HG02798 (cell line): Measurements from ENCODE around the gene C2orf74.

Experiments used
- ATAC-seq: cut with Tn5 transposase; IDR thresholded peaks from one replicate; pipeline ENCODE4 v1.9.1; 2021; ENCODE audit warnings: mild to moderate bottlenecking; ENCODE audit not compliant: unreplicated experiment, poor library complexity

The C2orf74 gene

DNA sequence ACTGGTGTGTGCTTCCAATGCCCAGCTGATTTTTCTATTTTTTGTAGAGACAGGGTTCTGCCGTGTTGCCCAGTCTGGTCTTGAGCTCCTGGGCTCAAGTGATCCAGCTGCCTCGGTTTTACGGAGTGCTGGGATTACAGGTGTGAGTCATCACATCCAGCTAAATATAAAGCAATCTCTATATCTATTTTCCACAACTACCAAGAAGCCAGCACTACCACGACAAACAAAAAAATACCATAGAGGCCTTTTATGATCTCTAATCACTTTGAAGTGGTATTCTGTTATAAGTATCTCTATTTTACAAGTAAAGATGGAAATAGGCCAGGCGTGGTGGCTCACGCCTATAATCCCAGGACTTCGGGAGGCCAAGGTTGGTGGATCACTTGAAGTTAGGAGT, 34.7 kb downstream of the C2orf74 start:
- no peak for ATAC-seq

DNA sequence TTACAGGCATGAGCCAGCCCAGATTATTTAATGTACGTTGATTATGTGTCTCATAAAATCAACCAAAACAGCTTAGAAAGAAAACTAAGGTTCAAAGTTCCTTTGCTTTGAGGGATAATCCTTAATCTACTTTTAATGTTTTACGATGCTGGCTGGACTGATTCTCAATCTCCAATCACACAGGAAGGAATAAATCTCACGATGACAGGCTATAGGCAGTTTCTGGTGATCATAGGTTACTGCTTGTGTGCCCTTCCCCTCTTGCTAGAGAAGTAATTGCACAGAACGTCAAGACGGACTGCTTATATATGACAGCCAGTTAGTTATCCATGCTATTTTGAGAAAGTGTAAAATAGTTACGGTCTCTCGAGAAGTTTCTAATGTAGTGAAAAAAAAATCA, 43.1 kb downstream of the C2orf74 start:
- no peak for ATAC-seq

DNA sequence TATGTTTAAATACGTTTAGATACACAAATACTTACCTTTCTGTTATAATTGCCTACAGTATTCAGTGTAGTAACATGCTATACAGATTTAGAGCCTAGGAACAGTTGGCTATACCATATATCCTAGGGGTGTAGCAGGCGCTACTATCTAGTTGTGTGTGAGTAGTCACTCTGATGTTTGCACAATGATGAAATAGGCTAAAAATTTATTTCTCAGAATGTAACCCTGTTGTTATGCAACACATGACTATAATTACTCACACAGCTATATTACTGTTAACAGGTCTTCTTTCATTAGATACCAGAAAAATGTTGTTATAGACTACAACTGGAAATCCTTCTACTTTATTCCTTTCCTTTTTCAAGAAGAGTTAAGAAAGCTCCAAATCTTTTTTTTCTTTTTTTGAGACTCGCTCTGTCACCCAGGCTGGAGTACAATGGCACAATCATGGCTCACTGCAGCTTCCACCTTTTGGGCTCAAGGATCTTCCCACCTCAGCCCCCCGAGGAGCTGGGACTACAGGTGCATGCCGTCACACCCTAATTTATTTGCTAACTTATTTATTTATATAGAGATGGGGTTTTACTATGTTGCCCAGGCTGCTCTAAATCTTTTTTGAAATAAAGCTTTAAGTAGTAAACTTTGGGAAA, 48.5 kb downstream of the C2orf74 start:
- no peak for ATAC-seq

DNA sequence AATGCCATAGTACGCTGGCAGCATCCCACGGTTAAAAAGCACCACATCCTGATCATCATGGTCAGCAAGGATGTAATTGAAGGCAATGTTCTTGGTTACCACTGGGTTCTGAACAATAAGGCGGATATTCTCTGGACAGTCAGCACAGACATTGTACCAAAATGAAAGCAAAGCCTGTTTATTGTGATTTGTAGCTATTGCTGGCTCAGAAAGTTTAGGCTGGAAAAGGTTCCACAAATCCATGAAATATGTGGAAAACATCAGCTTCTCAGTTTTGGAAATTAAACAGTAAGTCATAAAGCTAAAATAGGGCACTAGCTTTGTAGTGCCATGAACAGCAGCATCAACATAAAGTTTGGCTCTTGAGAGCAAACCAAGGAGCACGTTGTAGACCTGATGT, 52.2 kb downstream of the C2orf74 start:
- no peak for ATAC-seq
